HCT116 (cell line): Measurements from ENCODE around the gene CXCL8. TPM values are rescaled to one million over a fixed set of nuclear protein-coding genes. Genes with fewer than 3 reads are reported as not detected.

Experiments used
- ATAC-seq: fragments of 200-7000 bp; cut with Tn5 transposase; 2 replicates; pipeline ENCODE4 v1.9.1; 2020; ENCODE audit warnings: mild to moderate bottlenecking, moderate library complexity
- BruUV-seq: library from RNA; stranded (reverse); fragments of 400-500 nt; replicated peaks from 2 replicates; lab custom pipeline; 2021; lab: Mats Ljungman, UMichigan
- CTCF ChIA-PET: fragments of 300-600 bp; sonication (Branson Sonifier 250); formaldehyde crosslinking; loops from one replicate; lab custom pipeline; 2021; ENCODE audit warnings: antibody characterized with exemption; lab: Charles Lee
- POLR2A ChIA-PET: fragments of 300-600, 350-600 bp; sonication (Branson Sonifier 250); formaldehyde crosslinking; loops from one replicate; lab custom pipeline; 2021; ENCODE audit warnings: antibody characterized with exemption; lab: Charles Lee
- RAD21 ChIA-PET, 2 experiments: fragments of 300-600 bp; sonication (Branson Sonifier 250); formaldehyde crosslinking; loops; one replicate each; lab custom pipeline; 2023; ENCODE audit warnings: low total read pairs in 2 of 2; ENCODE audit not compliant: uncharacterized antibody in 2 of 2, unreplicated experiment in 2 of 2, low non-redundant PET in 1 of 2; lab: Charles Lee
- DNase-seq: peaks from one replicate; pipeline ENCODE4 v3.0.0-alpha.2; 2010; ENCODE audit warnings: low read depth, low spot score
- H2AFZ ChIP-seq: fragments of 200-600 bp; shearing (Covaris generic), sonication (generic); 2 replicates; pipeline ENCODE4 v1.6.1; 2017; ENCODE audit warnings: low read depth, mixed run types, mixed read lengths, antibody characterized with exemption, low read length; ENCODE audit not compliant: poor library complexity, severe bottlenecking
- H3K27ac ChIP-seq: 2 replicates; pipeline ENCODE4 v1.5.1; 2012; ENCODE audit warnings: low read depth, low read length
- H3K27me3 ChIP-seq: fragments of 200-600 bp; sonication (generic); 2 replicates; pipeline ENCODE4 v1.6.1; 2016; ENCODE audit warnings: mixed run types, low read length, mixed read lengths; ENCODE audit not compliant: insufficient read depth
- H3K36me3 ChIP-seq, 2 experiments: fragments of 200-500 bp in 1 of 2; fragments of 200-600 bp in 1 of 2; sonication (Bioruptor generic) in 1 of 2; sonication (generic) in 1 of 2; 2 replicates each; pipeline versions ENCODE4 v1.5.1 to v1.6.1; 2014 to 2016; ENCODE audit warnings: low read length in 2 of 2, inconsistent platforms in 1 of 2, mixed read lengths in 1 of 2, mixed run types in 1 of 2; ENCODE audit not compliant: insufficient read depth in 2 of 2, control insufficient read depth in 1 of 2
- H3K4me1 ChIP-seq, 2 experiments: fragments of 200-600 bp in 1 of 2; sonication (generic) in 1 of 2; 2 replicates each; pipeline versions ENCODE4 v1.5.1 to v1.6.1; 2012 to 2017; ENCODE audit warnings: low read length in 2 of 2, inconsistent platforms in 1 of 2, mild to moderate bottlenecking in 1 of 2, mixed read lengths in 1 of 2, mixed run types in 1 of 2, moderate library complexity in 1 of 2; ENCODE audit not compliant: insufficient read depth in 2 of 2, control insufficient read depth in 1 of 2
- H3K4me2 ChIP-seq: fragments of 200-600 bp; sonication (generic); 2 replicates; pipeline ENCODE4 v1.6.1; 2017; ENCODE audit warnings: mixed run types, low read length, mixed read lengths
- H3K4me3 ChIP-seq, 2 experiments: fragments of 200-600 bp in 1 of 2; sonication (generic) in 1 of 2; replicated peaks in 1 of 2; 2 replicates each; pipeline ENCODE4 v1.5.1; 2011 to 2016; ENCODE audit warnings: low read length in 2 of 2, control low read depth in 1 of 2, low read depth in 1 of 2, mild to moderate bottlenecking in 1 of 2, mixed read lengths in 1 of 2, mixed run types in 1 of 2
- H3K79me2 ChIP-seq: fragments of 200-600 bp; sonication (generic); 2 replicates; pipeline ENCODE4 v1.6.1; 2017; ENCODE audit warnings: mild to moderate bottlenecking, mixed run types, low read length, moderate library complexity, mixed read lengths; ENCODE audit not compliant: insufficient read depth
- H3K9ac ChIP-seq: fragments of 200-600 bp; sonication (generic); 2 replicates; pipeline ENCODE4 v1.6.1; 2016; ENCODE audit warnings: low read length, mixed read lengths
- H3K9me2 ChIP-seq: fragments of 200-600 bp; sonication (generic), shearing (Covaris generic); 2 replicates; pipeline ENCODE4 v1.6.1; 2017; ENCODE audit warnings: mixed run types, mild to moderate bottlenecking, moderate library complexity; ENCODE audit not compliant: insufficient read depth
- H3K9me3 ChIP-seq, 2 experiments: fragments of 200-500 bp in 1 of 2; fragments of 200-600 bp in 1 of 2; sonication (Bioruptor generic) in 1 of 2; sonication (generic) in 1 of 2; 2 replicates each; pipeline ENCODE4 v1.6.1; 2014 to 2017; ENCODE audit warnings: low read length in 2 of 2, mixed read lengths in 2 of 2, inconsistent platforms in 1 of 2, low read depth in 1 of 2, mild to moderate bottlenecking in 1 of 2, mixed run types in 1 of 2, moderate library complexity in 1 of 2; ENCODE audit not compliant: control insufficient read depth in 1 of 2, insufficient read depth in 1 of 2
- H4K20me1 ChIP-seq: fragments of 200-600 bp; sonication (generic), shearing (Covaris generic); 2 replicates; pipeline ENCODE4 v1.6.1; 2017; ENCODE audit warnings: mixed run types, mild to moderate bottlenecking, moderate library complexity; ENCODE audit not compliant: insufficient read depth
- CBX3 ChIP-seq: IDR thresholded peaks from 2 replicates; pipeline ENCODE4 v1.6.1; 2012; ENCODE audit warnings: low read depth
- EGR1 ChIP-seq: IDR thresholded peaks from 2 replicates; pipeline ENCODE4 v1.6.1; 2012; ENCODE audit warnings: low read depth
- ELF1 ChIP-seq: IDR thresholded peaks from 2 replicates; pipeline ENCODE4 v1.6.1; 2012; ENCODE audit warnings: low read depth, borderline replicate concordance
- POLR2A ChIP-seq: IDR thresholded peaks from 2 replicates; pipeline ENCODE4 v1.7.0; 2011; ENCODE audit warnings: borderline replicate concordance; ENCODE audit not compliant: insufficient read depth, insufficient read length; ENCODE audit errors: extremely low read depth
- POLR2AphosphoS5 ChIP-seq: IDR thresholded peaks from 2 replicates; pipeline ENCODE4 v1.6.1; 2011; ENCODE audit warnings: mild to moderate bottlenecking, low read depth, low read length, moderate library complexity
- RAD21 ChIP-seq: IDR thresholded peaks from 2 replicates; pipeline ENCODE4 v1.6.1; 2012; ENCODE audit warnings: low read depth, mild to moderate bottlenecking
- SIN3A ChIP-seq: IDR thresholded peaks from 2 replicates; pipeline ENCODE4 v1.6.1; 2012; ENCODE audit warnings: low read depth
- SP1 ChIP-seq: IDR thresholded peaks from 2 replicates; pipeline ENCODE4 v1.6.1; 2012; ENCODE audit warnings: low read depth
- SRF ChIP-seq: IDR thresholded peaks from 2 replicates; pipeline ENCODE4 v1.6.1; 2012; ENCODE audit warnings: low read depth
- TCF7L2 ChIP-seq: IDR thresholded peaks from 2 replicates; pipeline ENCODE4 v1.7.0; 2011; ENCODE audit warnings: borderline replicate concordance, inconsistent platforms; ENCODE audit not compliant: insufficient read depth, insufficient read length; ENCODE audit errors: extremely low read depth
- intact Hi-C: fragments of 100-400 bp; cut with micrococcal nuclease; formaldehyde crosslinking; loops from 2 replicates; pipeline ENCODE4 v1.10.0; 2022
- total RNA-seq: library from RNA; stranded (reverse); gene quantifications from one replicate; pipeline ENCODE4 v1.2.1, GENCODE V29; 2021; ENCODE audit not compliant: unreplicated experiment
- TF ChIP-seq, protein P1 (sequence below): IDR thresholded peaks from 2 replicates; pipeline ENCODE4 v1.6.1; 2012
- TF ChIP-seq, protein P2 (sequence below): IDR thresholded peaks from 2 replicates; pipeline ENCODE4 v1.6.1; 2012; ENCODE audit warnings: low read depth
- TF ChIP-seq, protein P3 (sequence below): IDR thresholded peaks from 2 replicates; pipeline ENCODE4 v1.6.1; 2011; ENCODE audit warnings: mild to moderate bottlenecking, low read length, moderate library complexity; ENCODE audit not compliant: insufficient replicate concordance; ENCODE audit errors: extremely low read depth
- TF ChIP-seq, protein P4 (sequence below): IDR thresholded peaks from 2 replicates; pipeline ENCODE4 v1.6.1; 2012

The CXCL8 gene
- total RNA-seq, 1 experiment from 2014 or later: 1.8 TPM

DNA sequence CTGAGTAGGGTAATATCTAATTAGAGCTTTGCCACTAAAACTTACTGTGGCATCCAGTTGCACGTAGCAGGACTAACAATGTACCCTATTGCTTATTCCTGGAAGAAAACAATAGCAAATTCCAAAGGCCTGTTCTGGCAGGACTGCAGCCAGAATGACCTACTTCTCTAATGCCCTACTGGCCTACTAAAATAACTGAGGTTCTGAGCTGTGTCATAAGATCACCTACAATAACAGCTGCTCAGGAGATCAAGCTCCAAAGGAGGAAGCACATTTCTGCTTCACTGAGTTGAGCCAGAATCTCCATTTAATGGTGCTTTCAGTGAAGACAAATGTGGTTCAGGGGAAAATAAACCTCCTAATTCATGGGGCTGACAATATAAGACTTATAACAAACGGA is 42.2 kb upstream of the CXCL8 start:
- ChIA-PET CTCF (interaction anchor here (0.7 kb wide), 1 partner anchor 21 kb away, joined by 3 read pairs; no protein-coding TSS in a partner anchor), RAD21 (no interaction called here), POLR2A (interaction anchor here (1.0 kb wide), 1 partner anchor 9 kb away, joined by 3 read pairs; no protein-coding TSS in a partner anchor)
- H3K27me3 ChIP-seq: no peaks in the 10 kb centered on the region
- H4K20me1 ChIP-seq: no peaks in the 10 kb centered on the region
- H3K9me3 ChIP-seq: no peaks in the 10 kb centered on the region
- DNase-seq (no peak), ATAC-seq (no peak)
- no peak overlapping the region for H3K27ac ChIP-seq
- no TSS peak for BruUV-seq
- TF ChIP-seq POLR2A (no peak), SP1 (no peak), POLR2AphosphoS5 (no peak), CBX3 (no peak), SIN3A (no peak), SRF (no peak), EGR1 (no peak), ELF1 (no peak), TCF7L2 (no peak), RAD21 (no peak)
- TF ChIP-seq, protein P1, sequence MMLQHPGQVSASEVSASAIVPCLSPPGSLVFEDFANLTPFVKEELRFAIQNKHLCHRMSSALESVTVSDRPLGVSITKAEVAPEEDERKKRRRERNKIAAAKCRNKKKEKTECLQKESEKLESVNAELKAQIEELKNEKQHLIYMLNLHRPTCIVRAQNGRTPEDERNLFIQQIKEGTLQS: no peak
- TF ChIP-seq, protein P2, sequence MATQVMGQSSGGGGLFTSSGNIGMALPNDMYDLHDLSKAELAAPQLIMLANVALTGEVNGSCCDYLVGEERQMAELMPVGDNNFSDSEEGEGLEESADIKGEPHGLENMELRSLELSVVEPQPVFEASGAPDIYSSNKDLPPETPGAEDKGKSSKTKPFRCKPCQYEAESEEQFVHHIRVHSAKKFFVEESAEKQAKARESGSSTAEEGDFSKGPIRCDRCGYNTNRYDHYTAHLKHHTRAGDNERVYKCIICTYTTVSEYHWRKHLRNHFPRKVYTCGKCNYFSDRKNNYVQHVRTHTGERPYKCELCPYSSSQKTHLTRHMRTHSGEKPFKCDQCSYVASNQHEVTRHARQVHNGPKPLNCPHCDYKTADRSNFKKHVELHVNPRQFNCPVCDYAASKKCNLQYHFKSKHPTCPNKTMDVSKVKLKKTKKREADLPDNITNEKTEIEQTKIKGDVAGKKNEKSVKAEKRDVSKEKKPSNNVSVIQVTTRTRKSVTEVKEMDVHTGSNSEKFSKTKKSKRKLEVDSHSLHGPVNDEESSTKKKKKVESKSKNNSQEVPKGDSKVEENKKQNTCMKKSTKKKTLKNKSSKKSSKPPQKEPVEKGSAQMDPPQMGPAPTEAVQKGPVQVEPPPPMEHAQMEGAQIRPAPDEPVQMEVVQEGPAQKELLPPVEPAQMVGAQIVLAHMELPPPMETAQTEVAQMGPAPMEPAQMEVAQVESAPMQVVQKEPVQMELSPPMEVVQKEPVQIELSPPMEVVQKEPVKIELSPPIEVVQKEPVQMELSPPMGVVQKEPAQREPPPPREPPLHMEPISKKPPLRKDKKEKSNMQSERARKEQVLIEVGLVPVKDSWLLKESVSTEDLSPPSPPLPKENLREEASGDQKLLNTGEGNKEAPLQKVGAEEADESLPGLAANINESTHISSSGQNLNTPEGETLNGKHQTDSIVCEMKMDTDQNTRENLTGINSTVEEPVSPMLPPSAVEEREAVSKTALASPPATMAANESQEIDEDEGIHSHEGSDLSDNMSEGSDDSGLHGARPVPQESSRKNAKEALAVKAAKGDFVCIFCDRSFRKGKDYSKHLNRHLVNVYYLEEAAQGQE: no peak
- TF ChIP-seq, protein P3, sequence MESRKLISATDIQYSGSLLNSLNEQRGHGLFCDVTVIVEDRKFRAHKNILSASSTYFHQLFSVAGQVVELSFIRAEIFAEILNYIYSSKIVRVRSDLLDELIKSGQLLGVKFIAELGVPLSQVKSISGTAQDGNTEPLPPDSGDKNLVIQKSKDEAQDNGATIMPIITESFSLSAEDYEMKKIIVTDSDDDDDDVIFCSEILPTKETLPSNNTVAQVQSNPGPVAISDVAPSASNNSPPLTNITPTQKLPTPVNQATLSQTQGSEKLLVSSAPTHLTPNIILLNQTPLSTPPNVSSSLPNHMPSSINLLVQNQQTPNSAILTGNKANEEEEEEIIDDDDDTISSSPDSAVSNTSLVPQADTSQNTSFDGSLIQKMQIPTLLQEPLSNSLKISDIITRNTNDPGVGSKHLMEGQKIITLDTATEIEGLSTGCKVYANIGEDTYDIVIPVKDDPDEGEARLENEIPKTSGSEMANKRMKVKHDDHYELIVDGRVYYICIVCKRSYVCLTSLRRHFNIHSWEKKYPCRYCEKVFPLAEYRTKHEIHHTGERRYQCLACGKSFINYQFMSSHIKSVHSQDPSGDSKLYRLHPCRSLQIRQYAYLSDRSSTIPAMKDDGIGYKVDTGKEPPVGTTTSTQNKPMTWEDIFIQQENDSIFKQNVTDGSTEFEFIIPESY: no peak
- TF ChIP-seq, protein P4, sequence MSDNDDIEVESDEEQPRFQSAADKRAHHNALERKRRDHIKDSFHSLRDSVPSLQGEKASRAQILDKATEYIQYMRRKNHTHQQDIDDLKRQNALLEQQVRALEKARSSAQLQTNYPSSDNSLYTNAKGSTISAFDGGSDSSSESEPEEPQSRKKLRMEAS: no peak
- H2AFZ ChIP-seq: no peak overlapping the region
- H3K36me3 ChIP-seq: no peaks in the 10 kb centered on the region
- H3K9me2 ChIP-seq: no peaks in the 10 kb centered on the region
- no peak overlapping the region for H3K4me3 ChIP-seq
- H3K79me2 ChIP-seq: no peaks in the 10 kb centered on the region
- H3K9ac ChIP-seq: no peak overlapping the region
- H3K4me2 ChIP-seq: no peak overlapping the region
- H3K4me1 ChIP-seq: peaks cover 0 to 3% of the 10 kb centered on the region in 2 experiments; a peak in 1 of 4 replicates
- intact Hi-C loops: no loop called here
